ENCODE measurements around the gene CCDC89. TPM values are rescaled to one million over a fixed set of nuclear protein-coding genes. Genes with fewer than 3 reads are reported as not detected.

Gene CCDC89
- total and polyA plus RNA-seq, 9 of the 15 experiments (the other 6 are each of a cell fraction or from before 2014, with no cell fraction given) = 0.07 to 0.09 TPM; not detected in 7

- TF ChIP-seq ZNF609 (CRISPR knock-in tag; IDR thresholded peaks at IDR 0.05; ENCODE audit: borderline replicate concordance) = no peak
- TF ChIP-seq RNF2 (IDR thresholded peaks at IDR 0.05) = no peak
- TF ChIP-seq, protein P1, sequence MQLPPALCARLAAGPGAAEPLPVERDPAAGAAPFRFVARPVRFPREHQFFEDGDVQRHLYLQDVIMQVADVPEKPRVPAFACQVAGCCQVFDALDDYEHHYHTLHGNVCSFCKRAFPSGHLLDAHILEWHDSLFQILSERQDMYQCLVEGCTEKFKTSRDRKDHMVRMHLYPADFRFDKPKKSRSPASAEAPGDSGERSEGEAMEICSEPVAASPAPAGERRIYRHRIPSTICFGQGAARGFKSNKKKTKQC (CRISPR knock-in tag; IDR thresholded peaks at IDR 0.05) = no peak
- TF ChIP-seq NR2C2 (CRISPR knock-in tag; IDR thresholded peaks at IDR 0.05) = peak; percentile 22; the same call in 1 of the 2 replicates
- no peak for TF ChIP-seq NR2C2 (tag; IDR thresholded peaks at IDR 0.05)
- TF ChIP-seq ZNF592 (IDR thresholded peaks at IDR 0.05) = no peak
- TF ChIP-seq, protein P2, sequence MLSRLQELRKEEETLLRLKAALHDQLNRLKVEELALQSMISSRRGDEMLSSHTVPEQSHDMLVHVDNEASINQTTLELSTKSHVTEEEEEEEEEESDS (CRISPR knock-in tag; IDR thresholded peaks at IDR 0.05) = no peak
- no peak for TF ChIP-seq PHTF2 (CRISPR knock-in tag; IDR thresholded peaks at IDR 0.05)
- 0 out of 2 replicates have a peak, but pooled peaks have one; percentile 43 for TF ChIP-seq ZKSCAN1 (IDR thresholded peaks at IDR 0.05; ENCODE audit: low read depth, low read length)
- TF ChIP-seq CEBPB (tag; IDR thresholded peaks at IDR 0.05) = no peak
- TF ChIP-seq SMARCA5 (IDR thresholded peaks at IDR 0.05) = no peak
- TF ChIP-seq GTF2F1 (IDR thresholded peaks at IDR 0.05; ENCODE audit: low read depth, low read length) = no peak
- TF ChIP-seq, protein P3, sequence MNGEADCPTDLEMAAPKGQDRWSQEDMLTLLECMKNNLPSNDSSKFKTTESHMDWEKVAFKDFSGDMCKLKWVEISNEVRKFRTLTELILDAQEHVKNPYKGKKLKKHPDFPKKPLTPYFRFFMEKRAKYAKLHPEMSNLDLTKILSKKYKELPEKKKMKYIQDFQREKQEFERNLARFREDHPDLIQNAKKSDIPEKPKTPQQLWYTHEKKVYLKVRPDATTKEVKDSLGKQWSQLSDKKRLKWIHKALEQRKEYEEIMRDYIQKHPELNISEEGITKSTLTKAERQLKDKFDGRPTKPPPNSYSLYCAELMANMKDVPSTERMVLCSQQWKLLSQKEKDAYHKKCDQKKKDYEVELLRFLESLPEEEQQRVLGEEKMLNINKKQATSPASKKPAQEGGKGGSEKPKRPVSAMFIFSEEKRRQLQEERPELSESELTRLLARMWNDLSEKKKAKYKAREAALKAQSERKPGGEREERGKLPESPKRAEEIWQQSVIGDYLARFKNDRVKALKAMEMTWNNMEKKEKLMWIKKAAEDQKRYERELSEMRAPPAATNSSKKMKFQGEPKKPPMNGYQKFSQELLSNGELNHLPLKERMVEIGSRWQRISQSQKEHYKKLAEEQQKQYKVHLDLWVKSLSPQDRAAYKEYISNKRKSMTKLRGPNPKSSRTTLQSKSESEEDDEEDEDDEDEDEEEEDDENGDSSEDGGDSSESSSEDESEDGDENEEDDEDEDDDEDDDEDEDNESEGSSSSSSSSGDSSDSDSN (IDR thresholded peaks at IDR 0.05; ENCODE audit: borderline replicate concordance in 1 of 2, low read depth in 2 of 2, low read length in 2 of 2) = peak; percentile 53 to 87; a peak in 3 of 4 replicates
- TF ChIP-seq ZNF444 (CRISPR knock-in tag; IDR thresholded peaks at IDR 0.05) = no peak
- TF ChIP-seq CBFB (CRISPR knock-in tag; IDR thresholded peaks at IDR 0.05) = no peak
These were observed 22.0 kb downstream of the CCDC89 start (continued) for GRCh38 chr11:85663753-85664614.
